B cell (primary cell): ENCODE measurements around the gene DGKE.

Source experiments
- CTCF ChIP-seq: fragments of 200-600 bp; IDR thresholded peaks from one replicate; pipeline ENCODE4 v1.8.0; 2022; ENCODE audit warnings: antibody characterized with exemption, mild to moderate bottlenecking
- EZH2 ChIP-seq: IDR thresholded peaks from 2 replicates; pipeline ENCODE4 v1.6.1; 2012; ENCODE audit warnings: borderline replicate concordance, low read depth, mild to moderate bottlenecking, moderate library complexity, low read length; ENCODE audit not compliant: insufficient read depth, poor library complexity, severe bottlenecking

- no peak for TF ChIP-seq CTCF
- TF ChIP-seq EZH2 = no peak
These were observed 25.4 kb upstream of the DGKE start for GRCh38 chr17:56808503-56808902.
